HS-27A (cell line): ENCODE measurements around the gene SLC17A9.

Source experiments
- DNase-seq: peaks from one replicate; pipeline ENCODE4 v3.0.0-alpha.2; 2012; ENCODE audit warnings: low read depth, missing footprints

SLC17A9 gene

GRCh38 chr20:63005365-63005861, 52.9 kb downstream of the SLC17A9 start:
- no peak for DNase-seq

GRCh38 chr20:63005862-63006539, 53.5 kb downstream of the SLC17A9 start:
- DNase-seq: no peak

- no peak for DNase-seq
Measured at GRCh38 chr20:63006540-63007359, 54.2 kb downstream of the SLC17A9 start, which contains the start of gene BHLHE23. BHLHE23 (minus strand) TSS chr20:63006964; CDS start chr20:63006774, 190 bp downstream.

GRCh38 chr20:63007360-63007645, 54.8 kb downstream of the SLC17A9 start:
- no peak for DNase-seq

DNA sequence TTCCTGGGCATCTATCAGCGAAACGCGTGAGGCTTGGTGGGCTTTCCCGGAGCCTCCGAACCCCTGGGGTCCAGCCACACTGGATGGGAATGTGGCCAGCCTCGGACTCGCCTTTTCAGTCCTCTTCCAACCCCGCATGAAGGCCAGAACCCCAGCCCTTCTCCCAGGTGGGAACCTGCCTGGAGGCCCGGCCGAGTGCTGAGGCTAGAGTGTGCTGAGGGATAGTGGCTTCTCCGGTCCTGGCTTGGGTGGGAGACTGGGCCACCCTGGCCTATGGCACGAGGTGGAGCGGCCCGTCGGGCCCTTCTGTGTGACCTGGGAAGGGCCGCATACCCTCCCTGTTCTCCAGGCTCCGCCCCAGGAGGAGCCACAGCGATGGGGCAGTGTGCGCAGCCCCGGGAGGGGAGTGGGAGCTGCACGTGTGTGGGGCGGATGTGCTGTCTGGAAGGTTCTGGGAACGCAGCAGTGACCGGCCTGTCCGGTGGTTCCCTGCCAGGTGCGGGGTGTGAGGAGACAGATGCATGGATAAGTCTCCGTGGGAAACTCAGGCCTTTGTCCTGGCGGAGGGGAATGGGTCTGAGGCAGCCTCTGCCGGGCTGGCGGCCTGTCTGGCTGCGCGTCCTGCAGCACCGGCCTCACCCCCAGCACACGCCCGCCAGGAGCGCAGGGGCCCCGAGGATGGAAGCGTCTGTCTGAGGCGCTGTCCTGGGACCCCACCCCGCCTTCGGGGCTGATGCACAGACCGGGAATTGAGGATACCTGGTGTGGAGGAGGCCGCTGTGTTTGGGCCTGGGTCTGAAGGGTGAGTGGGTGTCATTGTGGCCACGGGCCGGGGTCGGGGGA, 55.4 kb downstream of the SLC17A9 start:
- no peak for DNase-seq

DNA sequence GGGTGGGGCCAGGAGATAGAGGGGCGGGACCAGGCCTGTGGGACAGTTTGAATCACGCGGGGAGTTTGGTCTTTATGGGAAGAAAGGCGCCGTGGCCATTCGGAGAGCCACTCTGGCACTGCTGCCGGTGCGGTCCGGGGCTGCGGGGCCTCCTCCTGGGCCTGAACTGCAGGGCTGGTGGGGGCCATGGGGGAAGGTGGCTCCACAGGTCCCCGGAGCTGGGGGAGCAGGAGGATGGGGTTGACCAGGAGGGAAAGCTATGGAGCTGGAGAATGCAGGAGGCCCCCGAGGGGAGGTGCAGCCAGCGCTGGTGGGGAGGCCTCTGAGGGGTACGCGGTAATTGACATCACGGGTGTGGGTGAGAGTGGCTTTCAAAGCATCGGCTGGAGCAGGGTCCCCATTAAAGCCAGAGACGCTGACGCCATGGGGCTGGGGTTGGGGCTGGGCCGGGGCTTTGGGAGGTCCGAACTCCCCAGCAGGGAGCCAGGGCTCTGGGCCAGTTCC, 56.1 kb downstream of the SLC17A9 start:
- DNase-seq: no peak

- peak; percentile 20 for DNase-seq
Measured at GRCh38 chr20:63009045-63009961, 56.8 kb downstream of the SLC17A9 start.

- DNase-seq: no peak
Measured at GRCh38 chr20:63009988-63010769, 57.7 kb downstream of the SLC17A9 start.

DNA sequence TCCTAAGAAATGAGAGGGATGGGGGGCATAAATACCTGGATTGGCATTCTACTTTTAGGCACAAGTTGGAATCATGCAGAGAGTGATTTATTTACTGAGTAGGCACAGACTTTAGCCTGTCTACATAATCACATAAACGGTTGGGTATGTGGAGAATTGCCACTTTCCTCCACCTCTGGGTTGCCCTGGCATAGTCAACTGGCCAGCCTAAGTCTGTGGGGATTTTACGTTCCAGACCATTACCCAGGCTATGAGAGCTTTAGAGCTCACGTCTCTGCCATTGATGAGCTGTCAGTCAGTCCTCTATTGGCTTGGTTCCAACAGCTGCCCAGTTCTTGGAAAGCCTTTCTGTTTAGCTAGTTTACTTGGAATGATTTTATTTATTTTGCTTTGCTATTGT, 59.3 kb downstream of the SLC17A9 start:
- peak; percentile 4 for DNase-seq

DNA sequence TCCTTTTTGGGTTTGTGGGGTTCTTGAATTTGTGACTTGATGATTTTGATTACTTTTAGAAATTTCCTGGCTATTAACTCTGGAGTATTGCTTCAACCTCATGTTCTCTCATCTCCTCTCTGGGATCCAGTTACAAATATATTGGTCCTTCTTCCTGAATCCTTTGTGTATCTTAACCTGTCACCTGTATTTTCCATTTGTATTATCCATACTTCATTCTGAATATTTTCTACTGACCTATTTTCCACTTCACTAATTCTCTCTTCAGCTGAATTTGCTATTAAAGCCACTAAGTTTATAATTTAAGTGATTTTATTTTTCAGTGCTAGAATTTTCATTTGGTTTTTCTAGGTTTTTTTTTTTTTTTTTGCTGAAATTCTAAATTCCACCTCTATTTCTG, 60.7 kb downstream of the SLC17A9 start:
- no peak for DNase-seq

GRCh38 chr20:63014287-63014686, 61.8 kb downstream of the SLC17A9 start:
- DNase-seq: no peak

DNA sequence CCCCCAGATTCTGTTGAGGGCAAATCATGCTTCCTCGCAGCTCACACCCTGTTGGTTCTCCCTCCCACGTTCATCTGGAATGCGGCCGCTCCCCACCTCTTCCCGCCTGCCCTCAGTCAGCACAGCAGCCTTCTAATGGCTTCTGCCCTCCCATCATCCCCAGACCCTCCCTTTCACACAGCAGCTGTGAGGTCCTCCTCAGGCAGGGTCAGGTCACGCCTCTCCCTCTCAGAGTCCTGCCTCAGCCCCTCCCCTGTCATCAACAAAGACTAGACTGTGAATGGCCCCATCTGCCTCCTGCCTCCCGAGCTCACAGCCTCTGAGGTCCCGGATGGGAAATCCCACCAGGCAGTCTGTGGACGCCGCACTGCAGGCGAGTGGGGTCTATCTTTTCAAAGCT, 62.2 kb downstream of the SLC17A9 start:
- DNase-seq: no peak

DNA sequence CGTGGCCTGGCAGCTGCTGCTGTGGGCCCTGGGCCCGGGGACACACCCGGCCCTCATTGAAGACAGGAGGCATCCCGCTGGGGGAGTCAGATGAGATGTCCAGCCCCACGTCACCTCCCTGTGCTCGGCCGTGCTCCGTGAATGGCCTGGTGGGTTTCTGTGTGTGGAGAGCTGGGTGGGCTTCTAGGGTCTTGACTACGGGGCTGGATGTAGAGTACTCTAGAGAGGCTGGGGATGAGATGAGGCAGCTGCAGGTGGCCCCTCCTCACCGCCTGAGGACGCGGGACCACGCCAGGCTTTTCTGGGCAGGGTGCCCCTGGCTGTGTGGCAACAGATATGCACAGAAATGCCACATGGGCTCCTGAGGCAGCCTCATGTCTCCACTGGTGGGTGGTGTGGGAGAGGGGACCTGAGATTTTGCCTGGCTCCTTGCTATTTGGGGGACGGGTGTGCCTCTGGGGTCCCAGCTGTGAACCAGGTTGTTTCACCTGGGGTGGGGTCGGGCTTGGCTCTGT, 62.7 kb downstream of the SLC17A9 start:
- no peak for DNase-seq

DNA sequence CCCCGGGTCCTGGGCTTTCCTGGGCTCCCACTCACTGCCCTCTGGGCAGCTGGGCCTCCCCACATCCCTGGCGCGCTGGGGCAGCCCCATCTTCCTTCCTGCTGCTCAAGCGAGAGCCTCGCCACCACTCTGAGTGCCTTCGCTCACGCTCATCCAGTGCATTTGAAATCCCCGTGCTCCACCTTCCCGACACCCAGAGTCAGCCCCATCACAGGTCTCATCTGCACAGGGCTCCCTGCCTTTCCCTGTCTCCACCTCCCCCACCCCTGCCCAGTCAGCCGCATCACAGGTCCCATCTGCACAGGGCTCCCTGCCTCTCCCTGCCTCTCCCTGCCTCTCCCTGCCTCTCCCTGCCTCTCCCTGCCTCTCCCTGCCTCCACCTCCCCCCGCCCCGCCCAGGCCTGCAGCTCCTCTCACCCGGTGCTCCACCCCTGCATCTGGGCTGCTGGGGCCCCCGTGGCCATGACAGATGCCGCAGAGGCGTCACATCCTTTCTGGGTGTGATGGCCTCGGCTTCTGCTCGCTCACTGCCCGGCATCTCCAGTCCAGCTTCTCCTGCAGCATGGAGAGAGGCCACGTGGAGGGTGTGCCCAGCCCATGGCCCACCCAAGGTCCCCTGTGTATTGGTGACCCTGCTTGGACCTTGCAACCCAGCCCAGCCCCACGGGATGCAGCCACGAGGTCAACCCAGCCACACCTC, 63.3 kb downstream of the SLC17A9 start:
- no peak for DNase-seq

- DNase-seq: no peak
Measured at GRCh38 chr20:63016514-63017075, 64.1 kb downstream of the SLC17A9 start.

- no peak for DNase-seq
Measured at GRCh38 chr20:63017076-63017825, 64.7 kb downstream of the SLC17A9 start.

- no peak for DNase-seq
Measured at GRCh38 chr20:63017826-63018411, 65.4 kb downstream of the SLC17A9 start.
